Measurements from ENCODE around the gene ACADS. TPM values are rescaled to one million over a fixed set of nuclear protein-coding genes. Genes with fewer than 3 reads are reported as not detected.

Gene ACADS
- total RNA-seq, 6 donors from 2014 or later, result 24.1 to 43.1 (median 32.9) TPM

DNA sequence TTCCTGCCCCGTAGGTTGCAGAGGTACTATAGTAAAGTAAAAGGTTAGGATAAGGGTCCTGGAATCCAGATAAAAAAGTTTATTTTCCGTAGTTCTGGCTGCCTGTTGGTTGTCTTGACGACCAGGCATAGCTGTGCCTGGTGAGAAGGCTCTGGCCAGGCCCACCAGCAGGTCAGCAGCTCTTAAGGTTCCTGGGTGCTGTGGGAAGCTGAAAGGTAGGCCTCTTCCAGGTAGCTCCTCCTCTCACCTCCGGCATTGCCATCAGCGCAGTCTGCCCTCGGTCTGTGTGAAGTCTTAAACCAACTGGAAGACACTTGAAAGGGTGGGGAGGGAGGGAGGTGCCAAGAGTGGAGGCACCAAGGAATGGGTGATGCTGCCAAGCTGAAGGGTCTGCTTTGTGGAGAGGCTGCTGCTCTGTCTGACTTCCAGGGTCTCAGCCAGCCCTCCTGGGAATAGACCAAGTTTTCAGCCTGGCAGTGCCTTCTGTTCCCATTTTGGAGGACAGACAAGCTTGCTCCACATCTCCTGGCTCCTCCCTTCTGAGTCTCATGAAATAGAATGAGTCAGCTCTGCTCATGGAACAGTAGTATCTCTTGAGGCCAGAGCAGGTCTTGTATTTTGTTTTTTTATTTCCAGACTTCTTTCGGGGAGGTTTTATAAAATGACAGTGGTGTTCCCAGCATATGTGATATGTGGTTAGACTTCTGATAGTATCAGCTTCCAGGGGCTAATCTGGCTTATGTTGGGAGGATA is 5.2 kb upstream of the ACADS start:
- TF ChIP-seq, protein P1, sequence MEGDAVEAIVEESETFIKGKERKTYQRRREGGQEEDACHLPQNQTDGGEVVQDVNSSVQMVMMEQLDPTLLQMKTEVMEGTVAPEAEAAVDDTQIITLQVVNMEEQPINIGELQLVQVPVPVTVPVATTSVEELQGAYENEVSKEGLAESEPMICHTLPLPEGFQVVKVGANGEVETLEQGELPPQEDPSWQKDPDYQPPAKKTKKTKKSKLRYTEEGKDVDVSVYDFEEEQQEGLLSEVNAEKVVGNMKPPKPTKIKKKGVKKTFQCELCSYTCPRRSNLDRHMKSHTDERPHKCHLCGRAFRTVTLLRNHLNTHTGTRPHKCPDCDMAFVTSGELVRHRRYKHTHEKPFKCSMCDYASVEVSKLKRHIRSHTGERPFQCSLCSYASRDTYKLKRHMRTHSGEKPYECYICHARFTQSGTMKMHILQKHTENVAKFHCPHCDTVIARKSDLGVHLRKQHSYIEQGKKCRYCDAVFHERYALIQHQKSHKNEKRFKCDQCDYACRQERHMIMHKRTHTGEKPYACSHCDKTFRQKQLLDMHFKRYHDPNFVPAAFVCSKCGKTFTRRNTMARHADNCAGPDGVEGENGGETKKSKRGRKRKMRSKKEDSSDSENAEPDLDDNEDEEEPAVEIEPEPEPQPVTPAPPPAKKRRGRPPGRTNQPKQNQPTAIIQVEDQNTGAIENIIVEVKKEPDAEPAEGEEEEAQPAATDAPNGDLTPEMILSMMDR (IDR thresholded peaks at IDR 0.05), result no peak
- TF ChIP-seq POLR2AphosphoS5 (IDR thresholded peaks at IDR 0.05) (no peak), EP300 (IDR thresholded peaks at IDR 0.05) (no peak), POLR2A (IDR thresholded peaks at IDR 0.05) (no peak)
- H3K4me1 ChIP-seq, result peaks cover 7 to 33% (median 17%) of the 10 kb centered on the region in 4 donors
- peaks cover 3 to 79% (median 55%) of the 10 kb centered on the region in 4 donors for H3K36me3 ChIP-seq
- peak in 1 of 2 donors; percentile 44 for DNase-seq
- ATAC-seq (ENCODE audit: low FRiP score in 2 of 2), result peak; percentile 34 to 82
- no peaks in the 10 kb centered on the region for H3K9me3 ChIP-seq
- peak overlapping the region in 1 of 4 donors; percentile 10 for H3K27ac ChIP-seq
- no peaks in the 10 kb centered on the region for H3K27me3 ChIP-seq
- WGBS, 2 donors, result 66 to 69% methylated on average over 7 of the region's 7 CpGs
- H3K4me3 ChIP-seq, result no peak overlapping the region

DNA sequence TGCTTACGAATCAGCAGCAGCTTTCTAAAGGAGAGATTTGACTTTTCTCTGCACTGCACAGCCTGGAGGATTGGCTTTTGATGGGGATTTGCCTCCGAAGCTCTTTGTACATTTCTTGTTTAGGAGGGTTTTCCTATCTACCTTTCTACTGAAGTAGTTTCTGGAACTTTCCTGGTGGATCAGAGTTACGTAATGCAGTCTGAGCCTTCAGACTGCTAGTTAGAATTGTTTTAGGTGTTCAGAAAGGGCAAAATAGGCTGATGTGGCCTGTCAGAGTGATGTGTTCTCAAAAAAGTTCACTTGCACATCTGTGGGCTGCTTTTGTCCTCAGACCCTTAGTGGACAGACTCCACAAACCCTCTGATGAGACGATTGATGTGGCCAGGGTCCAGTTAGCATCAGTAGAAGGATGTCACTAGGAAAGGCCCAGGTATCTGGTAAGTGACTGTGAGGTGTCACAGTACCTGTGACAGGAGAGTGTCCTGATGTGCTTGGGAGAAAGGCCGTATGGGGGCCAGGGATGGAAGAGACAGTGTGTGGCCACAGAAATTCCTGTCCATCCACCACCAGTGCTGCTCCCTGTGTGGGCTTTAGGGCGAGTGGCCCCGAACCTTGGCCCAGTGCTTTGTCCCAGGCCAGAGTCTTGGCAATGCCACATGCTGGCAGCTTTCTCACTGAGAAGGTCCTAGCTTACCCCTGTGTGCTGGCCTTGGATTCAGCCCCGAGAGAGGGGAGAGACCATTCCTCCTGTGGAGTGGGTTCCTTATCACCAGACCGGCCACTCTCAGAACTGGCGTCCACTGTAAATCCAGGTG is 4.4 kb upstream of the ACADS start:
- peaks cover 9 to 36% (median 21%) of the 10 kb centered on the region in 4 donors for H3K4me1 ChIP-seq
- peak overlapping the region in 1 of 4 donors; percentile 10 for H3K27ac ChIP-seq
- H3K27me3 ChIP-seq, result no peaks in the 10 kb centered on the region
- H3K4me3 ChIP-seq, result no peak overlapping the region
- TF ChIP-seq POLR2AphosphoS5 (IDR thresholded peaks at IDR 0.05) (no peak), POLR2A (IDR thresholded peaks at IDR 0.05) (no peak), EP300 (IDR thresholded peaks at IDR 0.05) (no peak)
- TF ChIP-seq, protein P1 (IDR thresholded peaks at IDR 0.05), result no peak
- WGBS, 2 donors, result 83 to 93% methylated on average over 8 to 10 of the region's 10 CpGs
- DNase-seq, result peak in 1 of 2 donors; percentile 25
- H3K36me3 ChIP-seq, result peaks cover 3 to 73% (median 48%) of the 10 kb centered on the region in 4 donors
- no peak for ATAC-seq (ENCODE audit: low FRiP score in 2 of 2)
- no peaks in the 10 kb centered on the region for H3K9me3 ChIP-seq

DNA sequence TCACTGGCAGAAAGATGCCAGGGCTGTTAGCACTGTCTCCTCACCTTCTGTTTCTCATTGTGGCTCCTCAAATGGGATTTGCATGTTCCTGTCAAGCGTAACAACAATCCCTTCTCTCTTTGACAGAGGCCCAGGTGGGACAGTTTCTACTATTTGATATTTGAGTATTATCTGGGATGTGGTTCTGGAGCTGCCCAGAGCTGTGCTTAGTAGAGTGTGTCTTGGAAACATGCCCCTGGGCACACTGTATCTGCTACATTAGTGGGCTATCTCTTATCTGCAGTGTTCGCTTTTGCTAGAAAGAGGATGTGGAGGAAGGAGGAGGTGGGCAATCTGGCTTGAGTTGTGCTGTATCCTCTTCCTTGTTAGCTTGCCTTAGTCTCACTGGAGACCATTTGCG is 3.8 kb upstream of the ACADS start:
- H3K27ac ChIP-seq, result no peak overlapping the region
- TF ChIP-seq, protein P1 (IDR thresholded peaks at IDR 0.05), result no peak
- TF ChIP-seq POLR2A (IDR thresholded peaks at IDR 0.05), result no peak
- TF ChIP-seq POLR2AphosphoS5 (IDR thresholded peaks at IDR 0.05), result no peak
- no peak for TF ChIP-seq EP300 (IDR thresholded peaks at IDR 0.05)
- peaks cover 3 to 66% (median 42%) of the 10 kb centered on the region in 4 donors for H3K36me3 ChIP-seq
- DNase-seq, result no peak
- H3K4me3 ChIP-seq, result no peak overlapping the region
- H3K27me3 ChIP-seq, result no peaks in the 10 kb centered on the region
- no peak for ATAC-seq (ENCODE audit: low FRiP score in 2 of 2)
- peaks cover 16 to 43% (median 25%) of the 10 kb centered on the region in 4 donors for H3K4me1 ChIP-seq
- 78 to 85% methylated on average over 3 of the region's 3 CpGs for WGBS, 2 donors
- no peaks in the 10 kb centered on the region for H3K9me3 ChIP-seq

DNA sequence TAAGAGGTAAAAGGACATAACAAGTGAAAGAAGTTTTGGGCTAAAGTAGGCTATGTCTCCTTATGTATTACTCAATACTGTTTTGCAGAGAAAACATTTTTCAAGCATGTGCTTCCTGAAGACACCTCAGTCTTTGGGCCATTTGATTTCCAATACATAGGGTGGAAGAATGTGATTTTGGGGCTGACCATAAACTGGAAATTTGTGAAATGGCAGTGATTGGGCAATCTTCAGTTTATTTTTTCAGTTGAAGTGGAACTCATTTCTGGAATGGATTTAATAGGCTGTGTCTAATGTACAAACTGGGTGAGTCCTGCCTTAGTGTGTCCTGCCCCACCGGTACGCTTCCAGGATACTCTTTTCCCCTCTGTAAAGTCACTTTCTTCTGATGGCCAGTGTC is 2.8 kb upstream of the ACADS start:
- DNase-seq, result no peak
- peaks cover 16 to 43% (median 25%) of the 10 kb centered on the region in 4 donors for H3K4me1 ChIP-seq
- H3K4me3 ChIP-seq, result no peak overlapping the region
- no peaks in the 10 kb centered on the region for H3K9me3 ChIP-seq
- no peak for ATAC-seq (ENCODE audit: low FRiP score in 2 of 2)
- no peaks in the 10 kb centered on the region for H3K27me3 ChIP-seq
- peak overlapping the region in 1 of 4 donors; percentile 6 for H3K27ac ChIP-seq
- TF ChIP-seq POLR2A (IDR thresholded peaks at IDR 0.05) (no peak), EP300 (IDR thresholded peaks at IDR 0.05) (no peak), POLR2AphosphoS5 (IDR thresholded peaks at IDR 0.05) (no peak)
- TF ChIP-seq, protein P1 (IDR thresholded peaks at IDR 0.05), result no peak
- WGBS, 2 donors, result 80 to 94% methylated on average over 2 of the region's 2 CpGs
- H3K36me3 ChIP-seq, result peaks cover 3 to 64% (median 35%) of the 10 kb centered on the region in 4 donors

Data from upper lobe of left lung (tissue), 6 donors.